ENCODE data around the gene DPP10. TPM values are rescaled to one million over a fixed set of nuclear protein-coding genes. Genes with fewer than 3 reads are reported as not detected.

The DPP10 gene
- total RNA-seq, 1 experiment from 2014 or later, result not detected

DNA sequence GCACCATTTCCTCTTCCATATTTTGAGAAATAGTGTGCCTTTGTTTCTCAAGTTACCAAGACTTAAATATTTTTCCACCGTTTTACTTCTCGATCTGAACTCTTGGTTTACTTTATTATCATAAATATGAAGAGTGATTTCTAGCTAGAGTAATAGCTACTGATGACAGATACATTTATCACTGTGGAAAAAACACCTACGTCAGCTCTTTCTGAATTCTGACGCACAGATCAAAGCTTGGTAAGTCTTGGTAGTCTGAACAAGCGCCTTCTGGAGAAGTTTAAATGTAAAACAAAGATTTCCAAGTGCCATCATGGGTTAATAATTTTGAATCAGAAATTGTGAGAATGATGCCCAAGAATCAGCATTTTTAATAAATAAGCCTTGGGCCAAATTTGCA is 367.7 kb downstream of the DPP10 start:
- in situ Hi-C loops (cut with HindIII; ENCODE audit: low pct_unique_long_range_greater_than_20kb, low sequenced_read_pairs), result no loop called here
- intact Hi-C loops (cut with micrococcal nuclease; ENCODE audit: unreplicated experiment), result no loop called here
- no peak for ATAC-seq
- no peak overlapping the region for H3K4me3 ChIP-seq (ENCODE audit: low read depth in 2 of 2, low read length in 2 of 2)
- no peak overlapping the region for H3K27ac ChIP-seq (ENCODE audit: low read length)
- BruUV-seq (replicated peaks), result no TSS peak
- H3K36me3 ChIP-seq (ENCODE audit: control insufficient read depth, insufficient read depth, low read length), result no peaks in the 10 kb centered on the region
- CTCF ChIA-PET, result no interaction called here
- POLR2A ChIA-PET, result no interaction called here
- no peaks in the 10 kb centered on the region for H3K4me1 ChIP-seq (ENCODE audit: control insufficient read depth, insufficient read depth, low read length)
- DNase-seq (ENCODE audit: low read depth, low spot score), result no peak
- no peaks in the 10 kb centered on the region for H3K9me3 ChIP-seq (ENCODE audit: control insufficient read depth, insufficient read depth, low read depth, low read length)
- no peaks in the 10 kb centered on the region for H3K27me3 ChIP-seq (ENCODE audit: control insufficient read depth, insufficient read depth, low read length)
- TF ChIP-seq, protein P1, sequence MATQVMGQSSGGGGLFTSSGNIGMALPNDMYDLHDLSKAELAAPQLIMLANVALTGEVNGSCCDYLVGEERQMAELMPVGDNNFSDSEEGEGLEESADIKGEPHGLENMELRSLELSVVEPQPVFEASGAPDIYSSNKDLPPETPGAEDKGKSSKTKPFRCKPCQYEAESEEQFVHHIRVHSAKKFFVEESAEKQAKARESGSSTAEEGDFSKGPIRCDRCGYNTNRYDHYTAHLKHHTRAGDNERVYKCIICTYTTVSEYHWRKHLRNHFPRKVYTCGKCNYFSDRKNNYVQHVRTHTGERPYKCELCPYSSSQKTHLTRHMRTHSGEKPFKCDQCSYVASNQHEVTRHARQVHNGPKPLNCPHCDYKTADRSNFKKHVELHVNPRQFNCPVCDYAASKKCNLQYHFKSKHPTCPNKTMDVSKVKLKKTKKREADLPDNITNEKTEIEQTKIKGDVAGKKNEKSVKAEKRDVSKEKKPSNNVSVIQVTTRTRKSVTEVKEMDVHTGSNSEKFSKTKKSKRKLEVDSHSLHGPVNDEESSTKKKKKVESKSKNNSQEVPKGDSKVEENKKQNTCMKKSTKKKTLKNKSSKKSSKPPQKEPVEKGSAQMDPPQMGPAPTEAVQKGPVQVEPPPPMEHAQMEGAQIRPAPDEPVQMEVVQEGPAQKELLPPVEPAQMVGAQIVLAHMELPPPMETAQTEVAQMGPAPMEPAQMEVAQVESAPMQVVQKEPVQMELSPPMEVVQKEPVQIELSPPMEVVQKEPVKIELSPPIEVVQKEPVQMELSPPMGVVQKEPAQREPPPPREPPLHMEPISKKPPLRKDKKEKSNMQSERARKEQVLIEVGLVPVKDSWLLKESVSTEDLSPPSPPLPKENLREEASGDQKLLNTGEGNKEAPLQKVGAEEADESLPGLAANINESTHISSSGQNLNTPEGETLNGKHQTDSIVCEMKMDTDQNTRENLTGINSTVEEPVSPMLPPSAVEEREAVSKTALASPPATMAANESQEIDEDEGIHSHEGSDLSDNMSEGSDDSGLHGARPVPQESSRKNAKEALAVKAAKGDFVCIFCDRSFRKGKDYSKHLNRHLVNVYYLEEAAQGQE (IDR thresholded peaks at IDR 0.05; ENCODE audit: insufficient read depth in 1 of 2, low read depth in 2 of 2, low read length in 1 of 2), result no peak
- TF ChIP-seq TCF7L2 (IDR thresholded peaks at IDR 0.05; ENCODE audit: low read depth, low read length) (no peak), CTCF (IDR thresholded peaks at IDR 0.05) (no peak), POLR2AphosphoS5 (IDR thresholded peaks at IDR 0.05; ENCODE audit: low read depth, low read length) (no peak), SIN3A (IDR thresholded peaks at IDR 0.05; ENCODE audit: borderline replicate concordance, insufficient read depth, low read depth, low read length) (no peak)

GRCh38 chr2:114812261-114812660 is 369.8 kb downstream of the DPP10 start:
- no peaks in the 10 kb centered on the region for H3K9me3 ChIP-seq (ENCODE audit: control insufficient read depth, insufficient read depth, low read depth, low read length)
- no peak overlapping the region for H3K4me3 ChIP-seq (ENCODE audit: low read depth in 2 of 2, low read length in 2 of 2)
- H3K4me1 ChIP-seq (ENCODE audit: control insufficient read depth, insufficient read depth, low read length), result no peaks in the 10 kb centered on the region
- no TSS peak for BruUV-seq (replicated peaks)
- ATAC-seq, result no peak
- H3K36me3 ChIP-seq (ENCODE audit: control insufficient read depth, insufficient read depth, low read length), result no peaks in the 10 kb centered on the region
- intact Hi-C loops (cut with micrococcal nuclease; ENCODE audit: unreplicated experiment), result no loop called here
- ChIA-PET CTCF (no interaction called here), POLR2A (no interaction called here)
- no peak overlapping the region for H3K27ac ChIP-seq (ENCODE audit: low read length)
- in situ Hi-C loops (cut with HindIII; ENCODE audit: low pct_unique_long_range_greater_than_20kb, low sequenced_read_pairs), result no loop called here
- TF ChIP-seq CTCF (IDR thresholded peaks at IDR 0.05) (no peak), SIN3A (IDR thresholded peaks at IDR 0.05; ENCODE audit: borderline replicate concordance, insufficient read depth, low read depth, low read length) (no peak), TCF7L2 (IDR thresholded peaks at IDR 0.05; ENCODE audit: low read depth, low read length) (no peak), POLR2AphosphoS5 (IDR thresholded peaks at IDR 0.05; ENCODE audit: low read depth, low read length) (no peak)
- TF ChIP-seq, protein P1 (IDR thresholded peaks at IDR 0.05; ENCODE audit: insufficient read depth in 1 of 2, low read depth in 2 of 2, low read length in 1 of 2), result no peak
- no peak for DNase-seq (ENCODE audit: low read depth, low spot score)
- no peaks in the 10 kb centered on the region for H3K27me3 ChIP-seq (ENCODE audit: control insufficient read depth, insufficient read depth, low read length)
